GM19324 (cell line): ENCODE results near the gene NFATC2.
"Not testable (repeated sequence)": the region's sequence is repeated elsewhere in the genome, so short reads cannot be mapped to it uniquely, and the experiment has no call there.

ENCODE experiments used
- ATAC-seq: cut with Tn5 transposase; IDR thresholded peaks from one replicate; pipeline ENCODE4 v1.9.1; 2021; ENCODE audit warnings: mild to moderate bottlenecking, moderate library complexity; ENCODE audit not compliant: unreplicated experiment, low FRiP score

NFATC2 gene

DNA sequence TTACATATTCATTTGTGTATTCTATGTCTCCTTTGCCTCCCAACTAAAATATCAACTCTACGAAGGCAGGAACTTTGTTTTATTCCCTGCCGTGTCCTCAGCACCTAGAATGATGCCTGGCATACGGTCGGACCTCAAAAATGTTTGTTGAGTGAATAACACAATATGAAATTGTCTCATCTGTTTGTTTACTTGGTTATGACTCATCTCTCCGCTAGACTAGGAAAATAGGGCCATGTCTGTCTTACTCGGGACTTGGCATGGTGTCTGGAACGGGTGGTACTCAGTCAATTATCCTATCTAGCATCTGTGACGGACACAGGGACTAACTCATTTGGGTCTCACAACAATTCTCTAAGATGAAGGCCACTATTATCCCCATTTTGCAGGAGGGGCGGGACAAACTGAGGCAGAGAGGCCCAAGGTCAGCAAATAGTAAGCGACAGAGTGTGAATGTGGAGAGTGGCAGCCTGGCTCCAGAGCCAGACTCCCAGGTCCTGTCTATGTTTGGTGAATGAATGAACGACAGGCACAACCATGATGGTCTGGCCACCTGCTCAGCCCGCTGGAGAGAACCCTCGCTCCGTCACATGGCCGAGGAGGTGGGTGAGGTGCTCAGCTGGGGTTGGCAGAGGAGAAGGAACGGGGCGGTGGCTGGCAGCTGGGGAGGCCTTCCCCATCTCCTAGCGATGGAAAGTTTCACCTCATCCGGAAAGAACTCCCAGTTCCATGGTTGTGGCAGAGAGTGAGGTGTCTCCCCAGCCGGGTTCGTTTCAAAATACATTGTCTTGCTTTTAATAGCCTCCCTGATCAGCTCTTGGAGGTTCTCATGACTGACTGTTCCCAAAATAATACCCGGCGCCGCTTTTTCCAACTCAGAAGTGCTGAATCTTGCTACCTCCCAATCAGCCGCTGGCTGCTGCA lies 27.6 kb upstream of the NFATC2 start:
- ATAC-seq: no peak

- ATAC-seq: not testable (repeated sequence)
These were observed 26.0 kb upstream of the NFATC2 start for GRCh38 chr20:51568533-51568932.

DNA sequence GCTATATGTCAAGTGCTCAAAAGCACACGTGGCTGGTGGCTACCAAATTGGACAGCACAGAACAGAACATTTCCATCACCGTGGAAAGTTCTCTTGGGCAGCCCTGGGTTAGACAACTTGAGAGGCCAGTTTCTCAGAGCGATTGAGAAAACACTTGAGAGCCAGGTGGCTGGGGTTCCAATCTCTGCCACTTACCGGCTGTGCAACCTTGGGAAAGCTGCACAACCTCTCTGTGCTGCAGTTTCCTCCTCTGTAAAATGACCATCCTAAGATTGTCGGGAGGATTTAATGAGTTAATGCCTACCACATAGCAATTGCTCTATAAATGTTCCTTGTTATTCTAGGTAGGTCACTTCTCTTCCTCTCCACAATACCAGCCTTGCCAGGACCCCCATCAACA lies 25.1 kb upstream of the NFATC2 start:
- ATAC-seq: no peak

DNA sequence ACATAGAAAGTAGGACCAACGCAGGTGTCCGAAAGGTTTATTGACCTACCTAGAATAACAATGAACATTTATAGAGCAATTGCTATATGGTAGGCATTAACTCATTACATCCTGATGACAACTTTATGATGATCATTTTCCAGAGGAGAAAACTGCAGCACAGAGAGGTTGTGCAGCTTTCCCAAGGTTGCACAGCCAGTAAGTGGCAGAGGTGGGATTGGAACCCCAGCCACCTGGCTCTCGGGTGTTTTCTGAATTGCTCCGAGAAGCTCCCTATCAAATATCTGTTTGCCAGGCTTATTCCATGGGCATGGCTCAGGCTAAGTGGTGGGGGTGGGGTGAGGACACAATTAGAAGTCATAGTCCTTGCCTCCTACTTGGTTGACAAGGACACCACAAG lies 24.1 kb upstream of the NFATC2 start:
- ATAC-seq: no peak

DNA sequence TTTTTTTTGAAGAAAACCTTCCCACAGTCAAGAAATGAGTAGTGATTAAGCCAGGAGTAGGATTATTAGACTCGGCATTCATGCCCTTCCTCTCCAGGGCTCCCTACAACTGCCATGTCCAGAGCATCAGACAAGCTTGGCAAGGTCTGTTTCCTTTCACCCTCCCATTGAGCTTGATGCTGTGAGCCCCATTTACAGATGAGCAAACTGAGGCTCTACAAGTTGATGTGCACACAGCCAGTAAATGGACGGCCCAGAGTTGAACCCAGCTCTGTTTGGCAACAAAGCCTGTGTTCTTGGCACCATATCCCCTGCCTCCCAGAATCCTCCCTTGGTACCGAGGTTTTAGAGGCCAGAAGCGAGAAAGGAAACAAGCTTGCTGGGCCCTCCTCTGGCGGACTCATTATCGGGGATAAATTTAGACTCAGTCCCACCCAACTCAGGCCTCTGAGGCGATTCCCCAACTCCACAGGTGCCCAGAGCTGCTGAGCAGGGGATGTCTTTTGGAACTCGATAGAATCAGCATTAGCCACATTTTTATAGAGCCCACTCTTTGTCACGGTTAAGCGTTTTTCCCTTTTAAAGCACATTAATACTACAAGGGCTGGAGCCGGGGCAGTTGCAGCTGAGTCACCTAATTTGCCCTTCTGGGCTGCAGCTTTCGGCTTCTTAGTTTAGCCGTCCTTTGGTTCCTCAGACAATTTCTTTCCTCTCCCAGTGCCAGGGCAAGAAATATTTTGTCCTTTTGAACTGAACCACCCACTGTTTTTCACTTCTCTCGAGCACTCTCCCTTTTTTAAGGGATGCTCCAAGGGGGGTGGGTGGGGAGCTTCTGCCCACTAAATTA lies 23.0 kb upstream of the NFATC2 start:
- ATAC-seq: no peak

GRCh38 chr20:51563486-51564332 lies 21.2 kb upstream of the NFATC2 start:
- no peak for ATAC-seq

DNA sequence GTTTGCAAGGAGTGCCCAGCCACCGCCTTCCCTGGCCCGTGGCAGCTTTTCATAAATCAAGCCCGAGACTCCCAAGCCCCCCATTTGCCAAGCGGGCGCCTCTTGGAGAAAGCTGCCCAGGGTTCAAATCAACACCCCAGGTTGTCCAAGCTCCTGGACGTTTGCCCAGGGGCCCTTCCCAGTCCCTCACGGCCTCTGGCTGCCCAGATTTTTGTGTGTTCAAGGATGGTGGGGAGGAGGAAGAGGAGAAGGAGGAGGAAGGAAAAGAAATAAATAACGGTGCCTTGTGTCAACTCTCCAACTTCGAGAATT lies 20.6 kb upstream of the NFATC2 start:
- no peak for ATAC-seq

DNA sequence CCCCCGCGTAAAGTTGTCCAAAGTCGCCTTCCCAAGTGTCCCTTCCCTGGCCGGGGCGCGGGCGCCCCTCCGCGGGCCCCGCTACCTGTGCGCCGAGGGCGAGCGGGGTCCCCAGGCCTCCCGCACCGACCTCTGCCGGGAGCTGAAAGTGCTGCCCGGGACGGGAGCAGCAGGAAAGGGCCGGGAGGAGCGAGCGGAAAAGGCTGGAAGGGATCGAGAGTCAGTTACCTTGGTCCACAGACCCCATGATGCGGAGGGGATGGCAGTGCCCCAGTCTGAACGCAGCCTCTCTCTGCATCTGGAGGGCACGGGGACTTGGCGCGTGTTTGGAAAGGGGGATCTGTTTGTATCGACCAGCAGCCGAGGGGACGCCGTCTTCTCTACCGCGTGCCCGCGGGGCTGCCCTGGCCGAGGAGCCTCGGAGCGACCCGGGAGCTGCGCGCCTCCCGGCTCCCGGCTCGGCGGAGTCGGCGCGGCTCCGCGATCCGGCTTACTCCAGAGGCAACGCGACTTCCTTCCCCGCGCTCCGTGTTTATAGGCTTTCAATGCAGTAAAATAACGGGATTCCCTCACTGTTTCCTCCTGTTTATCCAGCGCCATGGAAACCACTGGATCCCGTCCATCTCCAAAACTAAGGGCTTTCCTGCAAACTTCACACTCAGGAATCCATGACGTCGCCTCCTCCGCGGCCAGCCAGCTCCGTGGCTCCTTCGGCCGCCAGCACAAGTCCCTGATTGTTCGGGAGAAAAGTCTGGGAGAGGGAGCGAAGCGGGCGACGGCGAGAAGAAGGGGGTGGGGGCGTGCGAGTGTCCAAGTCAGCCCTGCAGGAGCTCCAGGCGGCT lies 20.0 kb upstream of the NFATC2 start:
- no peak for ATAC-seq

DNA sequence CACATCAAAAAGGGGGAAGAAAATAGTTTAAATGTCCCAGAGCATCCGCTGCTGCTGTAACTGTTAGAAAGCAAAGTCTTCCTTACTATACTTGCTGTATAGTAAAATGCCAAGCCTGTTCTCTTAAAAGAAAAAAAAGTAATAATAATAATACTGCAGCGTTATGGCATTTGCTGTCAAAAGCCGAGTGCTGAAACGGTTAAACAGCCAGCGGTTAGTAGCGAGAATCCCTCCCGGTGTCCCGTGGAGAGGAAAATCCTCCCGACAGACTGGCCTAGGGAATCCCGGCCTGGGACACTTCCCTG lies 19.5 kb upstream of the NFATC2 start:
- no peak for ATAC-seq

DNA sequence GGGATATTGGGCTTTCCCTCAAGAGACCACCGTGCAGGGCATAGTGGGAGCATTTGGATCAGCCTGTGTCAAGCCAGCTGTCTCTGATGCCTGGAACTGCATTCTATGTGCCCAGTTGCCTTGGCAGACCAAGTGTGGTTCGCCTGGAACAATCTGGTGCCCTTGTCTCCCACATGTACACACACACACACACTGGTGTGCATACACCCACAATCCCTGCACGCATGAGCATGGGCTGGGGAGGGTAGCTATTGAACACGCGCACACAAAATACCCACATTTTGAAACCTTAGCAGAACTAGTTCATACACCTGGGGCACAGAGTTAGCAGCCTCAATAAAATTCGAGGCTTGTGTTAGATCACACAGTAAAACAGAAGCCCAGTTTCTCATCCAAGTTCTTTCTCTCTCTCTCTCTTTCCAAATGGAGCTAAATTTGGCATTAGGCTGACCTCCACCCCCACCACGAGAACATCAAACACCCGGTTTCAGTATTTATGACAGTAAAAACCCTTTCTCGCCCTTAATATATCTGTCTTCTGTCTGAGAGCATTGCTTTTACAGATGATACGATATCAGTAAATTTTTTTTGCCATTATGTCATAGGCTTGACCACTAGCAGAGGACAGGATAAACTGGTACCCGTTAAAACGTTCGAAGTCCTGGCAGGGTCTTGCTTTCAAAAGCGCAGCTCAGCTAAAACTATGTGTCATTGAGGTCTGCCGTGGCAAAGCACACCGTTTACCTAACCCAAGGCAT lies 18.2 kb upstream of the NFATC2 start:
- no peak for ATAC-seq

DNA sequence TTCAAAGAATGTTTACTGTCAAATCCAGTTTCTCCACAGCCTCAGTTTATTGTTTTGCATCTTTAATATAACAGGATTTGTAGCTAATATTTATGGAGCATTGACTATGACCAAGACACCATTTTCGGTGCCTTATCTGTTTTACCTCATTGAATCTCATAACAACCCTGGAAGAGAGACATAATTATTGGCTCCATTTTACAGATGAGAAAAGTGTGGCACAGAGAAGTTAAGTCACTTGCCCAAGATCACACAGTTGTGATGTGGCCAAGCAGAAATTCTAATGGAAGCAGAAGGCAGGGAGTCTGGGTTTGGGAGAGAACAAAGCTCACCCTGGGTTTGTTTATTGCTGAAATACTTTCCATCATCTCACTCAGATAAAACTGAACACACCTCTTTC lies 17.5 kb upstream of the NFATC2 start:
- no peak for ATAC-seq

GRCh38 chr20:51554538-51555165 lies 12.1 kb upstream of the NFATC2 start:
- ATAC-seq: no peak

GRCh38 chr20:51553897-51554486 lies 11.5 kb upstream of the NFATC2 start:
- ATAC-seq: no peak

DNA sequence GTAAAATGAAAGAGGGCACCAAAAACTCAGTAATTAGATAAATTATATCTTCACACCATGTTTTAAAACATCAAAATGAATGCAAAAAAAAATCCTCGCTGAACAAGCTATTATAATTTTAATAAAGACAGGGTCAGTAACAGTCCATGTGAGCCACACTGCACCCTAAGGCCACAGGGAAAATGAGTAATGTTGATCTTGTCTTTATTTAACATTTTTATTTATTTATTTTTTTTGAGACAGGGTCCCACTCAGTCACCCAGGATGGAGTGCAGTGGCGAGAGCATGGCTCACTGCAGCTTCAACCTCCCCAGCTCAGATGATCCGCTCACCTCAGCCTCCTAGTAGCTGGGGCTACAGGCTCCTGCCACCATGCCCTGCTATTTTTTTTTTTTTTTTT lies 8.7 kb upstream of the NFATC2 start:
- no peak for ATAC-seq

- no peak for ATAC-seq
These were observed 7.0 kb upstream of the NFATC2 start for GRCh38 chr20:51549474-51549873.

GRCh38 chr20:51547951-51548350 lies 5.4 kb upstream of the NFATC2 start:
- ATAC-seq: no peak

DNA sequence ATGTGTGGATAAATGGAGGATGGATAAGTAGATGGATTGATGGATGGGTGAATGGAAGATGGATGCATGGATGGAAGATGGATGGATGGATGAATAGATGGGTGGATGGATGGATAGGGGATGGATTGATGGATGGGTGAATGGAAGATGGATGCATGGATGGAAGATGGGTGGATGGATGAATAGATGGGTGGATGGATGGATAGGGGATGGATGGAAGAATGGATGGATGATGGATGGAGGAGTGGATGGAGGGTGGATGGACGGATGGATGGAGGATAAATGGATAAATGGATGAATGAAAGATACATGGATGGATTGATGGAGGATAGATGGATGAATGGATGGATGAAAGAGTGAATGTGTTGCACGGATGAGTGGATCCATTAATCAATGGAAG lies 3.0 kb upstream of the NFATC2 start:
- no peak for ATAC-seq

DNA sequence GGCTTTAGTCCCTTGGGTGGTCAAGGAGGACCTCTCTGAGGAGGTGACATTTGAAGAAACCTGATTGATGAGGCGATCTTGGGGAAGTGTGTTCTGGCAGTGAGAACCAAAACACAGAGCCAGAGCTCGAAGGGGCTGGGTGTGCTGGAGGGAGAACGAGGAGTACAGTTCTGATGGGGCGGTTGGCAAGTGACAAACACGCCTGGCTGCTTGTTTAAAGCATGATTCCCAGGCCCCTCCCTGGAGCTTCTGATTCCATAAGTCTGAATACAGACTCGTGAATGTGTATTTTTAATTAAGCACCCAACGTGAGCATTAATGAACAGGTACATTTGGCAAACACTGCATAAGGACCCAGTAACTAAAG lies 886 bp upstream of the NFATC2 start:
- ATAC-seq: no peak
